ENCODE data around the gene ASTN2.

ASTN2 gene

DNA sequence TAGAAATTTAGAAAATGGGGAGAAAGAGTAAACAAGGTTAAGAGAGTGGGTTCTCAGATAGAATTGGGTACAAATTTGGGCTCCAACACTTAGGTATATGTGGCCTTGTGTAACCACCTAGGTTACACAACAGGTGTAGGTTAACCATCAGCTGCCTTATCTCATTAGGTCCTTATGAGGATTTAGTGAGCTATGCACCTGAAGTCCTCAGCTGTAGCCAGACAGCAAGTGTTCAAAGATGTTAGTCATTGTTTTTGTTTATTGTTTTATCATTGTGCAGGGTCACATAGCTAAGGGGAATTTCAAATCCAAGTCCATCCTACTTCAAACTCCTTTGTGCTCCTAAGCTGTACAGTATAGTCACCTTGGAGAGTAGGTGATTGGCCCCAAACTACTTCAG, 728.7 kb downstream of the ASTN2 start:
- DNase-seq (ENCODE audit: low spot score), result no peak
- TF ChIP-seq, protein P1, sequence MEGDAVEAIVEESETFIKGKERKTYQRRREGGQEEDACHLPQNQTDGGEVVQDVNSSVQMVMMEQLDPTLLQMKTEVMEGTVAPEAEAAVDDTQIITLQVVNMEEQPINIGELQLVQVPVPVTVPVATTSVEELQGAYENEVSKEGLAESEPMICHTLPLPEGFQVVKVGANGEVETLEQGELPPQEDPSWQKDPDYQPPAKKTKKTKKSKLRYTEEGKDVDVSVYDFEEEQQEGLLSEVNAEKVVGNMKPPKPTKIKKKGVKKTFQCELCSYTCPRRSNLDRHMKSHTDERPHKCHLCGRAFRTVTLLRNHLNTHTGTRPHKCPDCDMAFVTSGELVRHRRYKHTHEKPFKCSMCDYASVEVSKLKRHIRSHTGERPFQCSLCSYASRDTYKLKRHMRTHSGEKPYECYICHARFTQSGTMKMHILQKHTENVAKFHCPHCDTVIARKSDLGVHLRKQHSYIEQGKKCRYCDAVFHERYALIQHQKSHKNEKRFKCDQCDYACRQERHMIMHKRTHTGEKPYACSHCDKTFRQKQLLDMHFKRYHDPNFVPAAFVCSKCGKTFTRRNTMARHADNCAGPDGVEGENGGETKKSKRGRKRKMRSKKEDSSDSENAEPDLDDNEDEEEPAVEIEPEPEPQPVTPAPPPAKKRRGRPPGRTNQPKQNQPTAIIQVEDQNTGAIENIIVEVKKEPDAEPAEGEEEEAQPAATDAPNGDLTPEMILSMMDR (IDR thresholded peaks at IDR 0.05), result no peak
- Histone ChIP-seq H3K4me3 (peak overlapping the region; percentile 97), H3K27ac (no peak overlapping the region)

DNA sequence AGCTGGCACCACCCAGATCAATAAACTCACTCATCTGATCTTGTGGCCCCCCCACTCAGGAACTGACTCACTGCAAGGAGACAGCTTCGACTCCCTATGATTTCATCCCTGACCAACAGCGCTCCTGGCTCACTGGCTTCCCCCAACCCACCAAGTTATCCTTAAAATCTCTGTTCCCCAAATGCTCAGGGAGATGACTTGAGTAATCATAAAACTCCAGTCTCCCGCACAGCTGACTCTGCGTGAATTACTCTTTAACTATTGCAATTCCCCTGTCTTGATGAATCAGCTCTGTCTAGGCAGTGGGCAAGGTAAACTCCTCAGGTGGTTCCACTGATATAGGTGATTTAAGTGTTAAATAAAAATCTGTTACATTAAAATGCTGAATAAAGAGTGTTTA, 729.7 kb downstream of the ASTN2 start:
- Histone ChIP-seq H3K4me3 (no peak overlapping the region), H3K27ac (no peak overlapping the region)
- DNase-seq (ENCODE audit: low spot score), result no peak
- TF ChIP-seq, protein P1 (IDR thresholded peaks at IDR 0.05), result no peak

DNA sequence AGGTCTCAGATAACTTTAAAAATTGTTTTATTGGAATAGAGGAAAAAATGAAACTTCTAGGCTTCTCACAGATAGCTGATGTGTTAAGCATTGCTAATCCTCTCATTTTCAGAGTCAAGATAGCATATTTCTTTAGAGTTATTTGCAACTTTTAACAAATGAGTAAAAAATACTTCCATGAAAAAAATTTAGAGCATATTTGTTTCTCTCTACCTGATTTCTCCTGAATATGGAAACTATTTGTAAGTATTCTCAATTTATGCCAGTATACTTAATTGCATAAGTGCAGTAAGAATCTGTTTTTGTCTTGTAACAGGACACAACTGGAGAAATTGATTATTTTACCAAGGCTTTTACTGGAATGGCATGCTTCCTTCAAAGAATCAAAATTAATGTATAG, 731.3 kb downstream of the ASTN2 start:
- Histone ChIP-seq H3K4me3 (no peak overlapping the region), H3K27ac (no peak overlapping the region)
- TF ChIP-seq, protein P1 (IDR thresholded peaks at IDR 0.05), result no peak
- DNase-seq (ENCODE audit: low spot score), result no peak

DNA sequence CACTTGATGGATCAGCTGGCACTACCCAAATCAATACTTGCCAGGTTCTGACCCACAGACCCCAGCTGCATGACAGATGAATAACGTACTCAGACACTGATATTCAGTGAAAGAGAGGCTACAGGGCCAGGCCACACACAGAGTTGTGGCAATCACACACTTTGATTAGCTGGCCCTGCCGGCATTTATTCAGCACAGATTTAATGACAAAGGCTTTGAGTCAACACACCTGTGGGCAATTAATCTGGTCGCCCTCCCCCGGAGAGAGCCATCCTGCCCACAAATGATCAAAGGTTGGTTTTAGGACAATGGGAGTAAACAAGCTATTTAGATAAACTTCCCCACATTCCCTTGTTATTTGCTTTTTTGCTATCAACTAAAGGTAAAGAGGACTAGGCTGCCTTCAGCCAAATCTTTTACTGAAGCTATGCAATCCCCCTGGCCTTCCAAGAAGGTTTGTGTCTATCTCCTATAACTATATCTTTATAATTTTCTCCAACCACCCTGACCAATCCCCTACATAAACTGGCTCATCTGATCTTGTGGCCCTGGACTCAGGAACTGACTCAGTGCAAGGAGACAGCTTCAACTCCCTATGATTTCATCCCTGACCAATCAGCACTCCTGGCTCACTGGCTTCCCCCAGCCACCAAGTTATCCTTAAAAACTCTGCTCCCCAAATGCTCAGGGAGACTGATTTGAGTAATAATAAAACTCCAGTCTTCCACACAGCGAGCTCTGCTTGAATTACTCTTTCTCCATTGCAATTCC, 740.5 kb downstream of the ASTN2 start:
- Histone ChIP-seq H3K27ac (no peak overlapping the region), H3K4me3 (no peak overlapping the region)
- DNase-seq (ENCODE audit: low spot score), result no peak
- TF ChIP-seq, protein P1 (IDR thresholded peaks at IDR 0.05), result no peak

DNA sequence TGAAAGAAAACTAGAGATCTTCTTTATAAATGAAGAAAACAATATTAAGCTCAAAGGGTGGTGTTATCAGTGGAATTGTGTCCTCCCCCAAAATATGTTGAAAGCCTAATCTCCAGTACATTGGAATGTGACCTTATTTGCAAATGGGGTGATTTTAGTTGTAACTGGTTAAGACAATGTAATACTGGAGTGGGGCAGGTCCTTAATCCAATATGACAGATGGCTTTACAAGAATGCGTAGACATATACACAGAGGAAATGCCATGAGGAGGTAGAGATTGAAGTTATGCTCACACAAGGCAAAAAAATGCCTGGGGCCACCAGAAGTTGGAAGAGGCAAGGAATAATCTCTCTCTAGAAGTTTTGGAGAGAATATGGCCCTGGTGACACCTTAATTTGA, 741.5 kb downstream of the ASTN2 start:
- DNase-seq (ENCODE audit: low spot score), result no peak
- TF ChIP-seq, protein P1 (IDR thresholded peaks at IDR 0.05), result no peak
- no peak overlapping the region for H3K27ac ChIP-seq
- H3K4me3 ChIP-seq, result no peak overlapping the region

DNA sequence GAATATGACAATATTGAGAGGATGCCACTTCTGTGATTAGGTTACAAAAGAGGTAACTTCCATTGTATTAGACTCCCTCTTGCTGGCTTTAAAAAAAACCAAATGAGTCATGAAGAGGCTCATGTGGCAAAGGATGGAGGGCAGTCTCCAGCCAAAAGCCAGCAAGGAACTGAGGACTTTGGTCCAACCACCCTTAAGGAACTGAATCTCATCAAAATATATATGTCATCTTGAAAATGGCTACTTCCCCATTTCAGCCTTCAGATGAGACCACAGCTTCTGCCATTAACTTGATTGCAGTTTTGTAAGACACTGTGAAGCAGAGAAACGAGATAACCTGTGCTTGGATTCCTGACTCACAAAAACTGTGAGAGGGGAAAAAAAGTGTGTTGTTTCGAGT, 743.3 kb downstream of the ASTN2 start:
- DNase-seq (ENCODE audit: low spot score), result no peak
- TF ChIP-seq, protein P1 (IDR thresholded peaks at IDR 0.05), result no peak
- H3K27ac ChIP-seq, result no peak overlapping the region
- H3K4me3 ChIP-seq, result no peak overlapping the region

DNA sequence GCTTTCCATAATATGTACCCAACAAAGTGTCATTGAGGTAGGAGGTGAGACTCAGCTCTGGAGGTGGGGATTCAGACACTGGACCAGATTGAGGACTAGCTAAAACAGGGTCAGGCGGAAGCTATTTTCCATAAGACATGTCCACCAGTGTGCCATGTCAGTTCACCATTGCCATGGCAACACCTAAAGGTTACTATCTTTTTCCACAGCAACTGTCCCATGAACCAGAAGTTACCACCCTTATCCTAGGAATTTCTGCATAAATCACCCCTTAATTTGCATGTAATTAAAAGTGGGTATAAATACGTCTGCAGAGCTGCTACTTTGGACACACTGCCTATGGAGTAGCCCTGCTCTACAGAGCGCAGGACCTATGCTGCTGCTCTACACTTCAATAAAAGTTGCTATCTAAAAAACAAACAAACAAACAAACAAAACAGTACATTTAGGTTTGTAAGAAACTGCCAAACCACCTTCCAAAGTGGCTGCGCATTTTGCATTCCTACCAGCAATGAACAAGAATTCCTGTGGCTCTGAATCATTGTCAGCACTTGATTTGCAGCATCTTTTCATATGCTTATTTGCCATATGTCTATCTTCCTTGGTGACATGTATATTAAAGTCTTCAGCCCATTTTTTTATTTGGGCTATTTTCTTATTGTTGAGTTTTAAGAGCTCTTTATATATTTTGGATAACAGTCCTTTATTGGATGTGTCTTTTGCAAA, 745.7 kb downstream of the ASTN2 start:
- no peak overlapping the region for H3K4me3 ChIP-seq
- TF ChIP-seq, protein P1 (IDR thresholded peaks at IDR 0.05), result no peak
- H3K27ac ChIP-seq, result no peak overlapping the region
- no peak for DNase-seq (ENCODE audit: low spot score)
